Esophagus squamous epithelium (tissue), 5 donors: ENCODE data around the gene USP19. TPM values are rescaled to one million over a fixed set of nuclear protein-coding genes. Genes with fewer than 3 reads are reported as not detected.

Source experiments
- DNase-seq: peaks from one replicate; lab custom pipeline; 2025; lab: John Stamatoyannopoulos, UW
- H3K27ac ChIP-seq, 4 donors: fragments of 200-600 bp; sonication (generic); one replicate each; pipeline ENCODE4 v1.5.1; 2016 to 2019; ENCODE audit warnings: mild to moderate bottlenecking in 1 of 4
- H3K27me3 ChIP-seq, 4 donors: fragments of 200-600 bp; sonication (generic); 1 replicate in 3 of 4; 2 replicates in 1 of 4; pipeline versions ENCODE4 v1.5.1 to v1.6.0; 2017 to 2021; ENCODE audit warnings: antibody characterized with exemption in 1 of 4
- H3K36me3 ChIP-seq, 3 donors: fragments of 200-600 bp; sonication (generic); one replicate each; pipeline ENCODE4 v1.5.1; 2016 to 2019
- H3K4me1 ChIP-seq, 3 donors: fragments of 200-600 bp; sonication (generic); one replicate each; pipeline ENCODE4 v1.5.1; 2017 to 2019
- H3K4me3 ChIP-seq, 4 donors: fragments of 200-600 bp; sonication (generic); 1 replicate in 3 of 4; 2 replicates in 1 of 4; pipeline ENCODE4 v1.5.1; 2016 to 2019; ENCODE audit warnings: mild to moderate bottlenecking in 2 of 4, moderate library complexity in 1 of 4
- H3K9me3 ChIP-seq, 3 donors: fragments of 200-600 bp; sonication (generic); one replicate each; pipeline ENCODE4 v1.5.1; 2016 to 2019
- POLR2A ChIP-seq, 4 donors: fragments of 450-650 bp; IDR thresholded peaks; one replicate each; pipeline ENCODE4 v1.6.1; 2017; ENCODE audit warnings: antibody characterized with exemption in 4 of 4, mild to moderate bottlenecking in 4 of 4, moderate library complexity in 3 of 4
- WGBS, 2 donors: methylation state at CpG; one replicate each; pipeline ENCODE4 v1.1.5; 2018; 5-methylcytosine and 5-hydroxymethylcytosine counted together
- intact Hi-C: fragments of 100-400 bp; cut with DNase I; formaldehyde crosslinking; loops from one replicate; pipeline ENCODE4 v1.15.0; 2022
- total RNA-seq, 4 donors: library from RNA; depleted of rRNA; stranded (reverse); fragments of >200 nt; gene quantifications; one replicate each; pipeline ENCODE4 v1.1.0, GENCODE V29; 2016
- TF ChIP-seq, protein P1 (sequence below), 6 experiments: fragments of 450-650 bp in 4 of 6; fragments of 200-600 bp in 2 of 6; sonication (generic) in 2 of 6; IDR thresholded peaks; one replicate each; pipeline ENCODE4 v1.5.1; 2016 to 2019; ENCODE audit warnings: antibody characterized with exemption in 6 of 6, mild to moderate bottlenecking in 4 of 6, moderate library complexity in 4 of 6
- donor health status: DM: yes; HTN: yes; CAD: no.

The USP19 gene
- total RNA-seq, 4 donors from 2014 or later, result 37.8 to 52.3 (median 40.7) TPM

DNA sequence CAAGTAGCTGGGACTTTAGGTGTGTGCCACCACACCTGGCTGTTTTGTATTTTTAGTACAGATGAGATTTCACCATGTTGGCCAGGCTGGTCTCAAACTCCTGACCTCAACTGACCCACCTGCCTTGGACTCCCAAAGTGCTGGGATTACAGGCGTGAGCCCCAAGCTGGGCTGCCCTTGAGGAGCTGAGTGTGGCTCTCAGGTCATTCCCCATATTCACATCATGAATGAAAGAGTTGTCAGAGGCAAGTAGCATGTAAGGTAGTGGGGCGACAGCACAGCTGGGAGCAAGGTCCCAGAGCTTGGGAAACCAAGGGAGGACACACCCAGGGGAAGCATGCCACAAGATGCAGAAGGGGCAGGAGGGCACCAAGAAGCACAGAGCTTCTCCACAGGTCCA lies 40.6 kb upstream of the USP19 start:
- 90% methylated on average over 2 of the region's 2 CpGs; no CpG with 5 or more reads in 1 of the 2 donors for WGBS, 2 donors
- peaks cover 10 to 29% (median 11%) of the 10 kb centered on the region in 3 donors for H3K4me1 ChIP-seq
- H3K9me3 ChIP-seq, result no peaks in the 10 kb centered on the region
- H3K27ac ChIP-seq, result no peak overlapping the region
- H3K4me3 ChIP-seq, result no peak overlapping the region
- no peak for DNase-seq
- TF ChIP-seq, protein P1, sequence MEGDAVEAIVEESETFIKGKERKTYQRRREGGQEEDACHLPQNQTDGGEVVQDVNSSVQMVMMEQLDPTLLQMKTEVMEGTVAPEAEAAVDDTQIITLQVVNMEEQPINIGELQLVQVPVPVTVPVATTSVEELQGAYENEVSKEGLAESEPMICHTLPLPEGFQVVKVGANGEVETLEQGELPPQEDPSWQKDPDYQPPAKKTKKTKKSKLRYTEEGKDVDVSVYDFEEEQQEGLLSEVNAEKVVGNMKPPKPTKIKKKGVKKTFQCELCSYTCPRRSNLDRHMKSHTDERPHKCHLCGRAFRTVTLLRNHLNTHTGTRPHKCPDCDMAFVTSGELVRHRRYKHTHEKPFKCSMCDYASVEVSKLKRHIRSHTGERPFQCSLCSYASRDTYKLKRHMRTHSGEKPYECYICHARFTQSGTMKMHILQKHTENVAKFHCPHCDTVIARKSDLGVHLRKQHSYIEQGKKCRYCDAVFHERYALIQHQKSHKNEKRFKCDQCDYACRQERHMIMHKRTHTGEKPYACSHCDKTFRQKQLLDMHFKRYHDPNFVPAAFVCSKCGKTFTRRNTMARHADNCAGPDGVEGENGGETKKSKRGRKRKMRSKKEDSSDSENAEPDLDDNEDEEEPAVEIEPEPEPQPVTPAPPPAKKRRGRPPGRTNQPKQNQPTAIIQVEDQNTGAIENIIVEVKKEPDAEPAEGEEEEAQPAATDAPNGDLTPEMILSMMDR (IDR thresholded peaks at IDR 0.05), result no peak
- no peak for TF ChIP-seq POLR2A (IDR thresholded peaks at IDR 0.05)
- peaks cover 15 to 38% (median 17%) of the 10 kb centered on the region in 3 donors for H3K36me3 ChIP-seq
- H3K27me3 ChIP-seq, result no peaks in the 10 kb centered on the region
- intact Hi-C loops, result loop anchor here (10.0 kb wide), 1 partner anchor 284 kb away; no protein-coding TSS in a partner anchor

DNA sequence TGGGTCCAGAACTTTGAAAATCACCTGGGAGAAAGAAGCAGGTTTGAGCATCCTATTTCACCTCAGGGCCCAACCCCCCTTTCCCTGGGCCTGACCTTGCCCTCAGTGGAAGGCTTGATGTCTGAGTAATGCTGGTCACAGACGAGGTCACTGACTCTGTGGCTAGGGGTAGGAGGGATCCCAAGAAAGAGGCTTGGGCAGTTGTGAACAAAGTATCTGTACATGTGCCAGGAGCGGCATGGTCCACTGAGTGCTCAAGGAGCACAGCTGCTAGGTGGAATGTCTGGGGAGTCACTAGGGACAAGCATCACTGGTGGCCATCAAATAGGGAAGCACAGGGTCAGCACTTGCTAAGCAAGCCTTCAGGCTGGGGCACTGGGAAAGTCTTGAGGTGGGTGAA lies 38.2 kb upstream of the USP19 start:
- no peak overlapping the region for H3K27ac ChIP-seq
- no peaks in the 10 kb centered on the region for H3K9me3 ChIP-seq
- no peak for DNase-seq
- intact Hi-C loops, result no loop called here
- TF ChIP-seq POLR2A (IDR thresholded peaks at IDR 0.05), result no peak
- H3K27me3 ChIP-seq, result no peaks in the 10 kb centered on the region
- no peak overlapping the region for H3K4me3 ChIP-seq
- 46 to 88% methylated on average over 1 to 2 of the region's 2 CpGs for WGBS, 2 donors
- H3K36me3 ChIP-seq, result peaks cover 10 to 27% (median 14%) of the 10 kb centered on the region in 3 donors
- peaks cover 0 to 11% (median 0%) of the 10 kb centered on the region in 3 donors for H3K4me1 ChIP-seq

DNA sequence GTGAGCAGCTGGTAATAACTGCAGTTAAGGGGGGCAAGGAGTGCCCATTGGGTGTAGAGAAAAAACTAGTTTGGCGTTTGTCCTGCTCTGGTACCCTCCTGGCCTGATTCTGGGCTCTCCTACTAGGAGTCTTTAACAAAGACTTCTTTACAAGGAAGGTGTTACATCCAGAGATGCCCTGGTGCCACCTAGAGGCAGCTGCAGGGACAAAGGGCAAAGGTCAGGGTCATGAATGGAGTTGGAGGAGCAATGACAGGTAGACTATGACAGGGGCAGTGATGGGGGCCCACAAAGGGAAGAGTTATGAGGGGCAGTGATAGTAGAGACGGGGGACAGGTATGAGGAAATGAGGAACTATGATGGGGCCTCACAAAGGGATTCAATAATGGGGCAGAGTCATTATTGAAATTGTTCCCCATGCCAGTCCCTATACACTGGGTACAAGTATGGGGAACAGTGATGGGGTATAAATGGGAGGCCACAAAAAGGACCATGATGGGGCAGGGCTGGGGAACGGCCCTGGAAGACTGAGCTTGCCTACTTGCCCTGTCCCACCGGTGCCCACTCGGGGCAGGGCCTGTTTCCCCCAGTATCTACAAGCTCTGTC lies 37.6 kb upstream of the USP19 start:
- Histone ChIP-seq H3K4me3 (no peak overlapping the region), H3K9me3 (no peaks in the 10 kb centered on the region), H3K36me3 (peaks cover 4 to 21% (median 9%) of the 10 kb centered on the region in 3 donors), H3K27me3 (no peaks in the 10 kb centered on the region), H3K4me1 (peaks cover 0 to 10% (median 0%) of the 10 kb centered on the region in 3 donors), H3K27ac (peak overlapping the region in 1 of 4 donors; percentile 14)
- 59 to 66% methylated on average over 5 of the region's 5 CpGs for WGBS, 2 donors
- no peak for DNase-seq
- intact Hi-C loops, result no loop called here
- TF ChIP-seq POLR2A (IDR thresholded peaks at IDR 0.05), result no peak
- TF ChIP-seq, protein P1 (IDR thresholded peaks at IDR 0.05), result peak in 5 of 6 experiments; percentile 23 to 67 (median 50)

DNA sequence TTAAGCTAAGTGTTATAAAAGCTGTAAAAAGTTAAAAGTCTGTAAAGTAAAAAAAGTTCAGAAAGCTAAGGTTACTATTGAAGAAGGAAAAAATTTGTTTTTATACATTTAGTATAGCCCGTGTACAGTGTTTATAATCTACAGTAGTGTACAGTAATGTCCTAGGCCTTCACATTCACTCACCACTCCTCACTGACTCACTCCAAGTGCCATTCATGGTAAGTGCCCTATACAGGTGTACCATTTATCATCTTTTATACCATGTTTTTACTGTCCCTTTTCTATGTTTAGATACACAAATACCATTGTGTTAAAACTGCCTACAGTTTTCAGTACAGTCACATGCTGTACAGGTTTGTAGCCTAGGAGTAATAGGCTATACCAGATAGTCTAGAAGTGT lies 36.7 kb upstream of the USP19 start:
- no peak for TF ChIP-seq POLR2A (IDR thresholded peaks at IDR 0.05)
- no peak overlapping the region for H3K4me3 ChIP-seq
- WGBS, 2 donors, result 55 to 56% methylated on average over 1 of the region's 1 CpG
- H3K27ac ChIP-seq, result peak overlapping the region in 1 of 4 donors; percentile 14
- peaks cover 0 to 12% (median 0%) of the 10 kb centered on the region in 3 donors for H3K36me3 ChIP-seq
- no peaks in the 10 kb centered on the region for H3K9me3 ChIP-seq
- intact Hi-C loops, result no loop called here
- no peak for DNase-seq
- peaks cover 0 to 5% (median 0%) of the 10 kb centered on the region in 3 donors for H3K4me1 ChIP-seq
- H3K27me3 ChIP-seq, result no peaks in the 10 kb centered on the region

DNA sequence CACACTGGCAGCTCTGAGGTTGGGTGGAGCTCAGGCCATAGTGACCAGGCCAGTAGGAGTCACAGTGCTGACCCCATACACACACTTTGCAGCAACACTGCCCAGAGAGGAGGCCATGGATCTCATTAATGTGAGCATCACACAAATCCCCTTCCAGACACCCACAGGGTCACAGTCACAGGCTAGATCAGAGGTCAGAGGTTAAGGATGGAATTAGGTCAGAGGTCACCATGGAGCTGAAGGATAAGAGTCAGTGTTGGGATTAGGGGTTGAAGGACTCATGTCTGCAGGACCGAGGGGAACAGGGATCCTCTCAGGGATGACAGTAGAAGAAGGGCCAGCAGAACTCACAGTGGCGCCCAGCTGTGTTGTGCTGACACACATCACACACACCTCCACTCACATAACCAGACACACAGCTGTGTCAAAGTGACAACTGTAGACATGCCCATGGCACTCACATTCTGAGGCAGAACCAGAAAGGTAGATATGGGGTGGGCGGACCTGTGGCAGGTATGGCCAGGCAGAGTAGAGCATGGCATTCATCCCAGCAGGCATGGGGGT lies 32.8 kb upstream of the USP19 start:
- TF ChIP-seq POLR2A (IDR thresholded peaks at IDR 0.05), result no peak
- TF ChIP-seq, protein P1 (IDR thresholded peaks at IDR 0.05), result no peak
- Histone ChIP-seq H3K4me1 (peaks cover 0 to 20% (median 0%) of the 10 kb centered on the region in 3 donors), H3K27me3 (no peaks in the 10 kb centered on the region), H3K4me3 (no peak overlapping the region), H3K9me3 (no peaks in the 10 kb centered on the region), H3K27ac (no peak overlapping the region), H3K36me3 (no peaks in the 10 kb centered on the region)
- intact Hi-C loops, result no loop called here
- 73 to 76% methylated on average over 3 of the region's 3 CpGs for WGBS, 2 donors
- no peak for DNase-seq

DNA sequence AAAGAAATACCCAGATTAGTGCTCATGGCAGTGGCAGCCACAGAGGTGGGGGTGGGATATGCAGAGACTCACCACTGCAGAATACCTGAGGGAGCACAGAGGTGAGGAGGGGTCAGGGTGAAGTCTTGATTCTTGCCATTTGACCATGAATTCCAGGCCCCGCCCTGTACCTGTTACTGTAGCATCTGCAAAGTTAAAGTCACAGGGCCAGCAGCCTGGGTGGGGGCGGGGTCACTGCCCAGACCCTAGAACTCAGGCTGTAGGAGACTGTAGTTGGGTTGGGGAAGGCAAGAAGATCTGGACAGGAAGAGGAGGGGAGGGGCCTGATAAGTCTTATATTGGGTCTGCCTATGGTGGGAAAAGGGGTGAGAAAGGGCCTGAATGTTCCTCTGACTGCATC lies 31.0 kb upstream of the USP19 start:
- no peak overlapping the region for H3K27ac ChIP-seq
- no peak for DNase-seq
- intact Hi-C loops, result no loop called here
- no peaks in the 10 kb centered on the region for H3K9me3 ChIP-seq
- WGBS, 2 donors, result 89 to 100% methylated on average over 1 of the region's 2 CpGs
- H3K4me1 ChIP-seq, result peaks cover 0 to 15% (median 0%) of the 10 kb centered on the region in 3 donors
- TF ChIP-seq, protein P1 (IDR thresholded peaks at IDR 0.05), result no peak
- TF ChIP-seq POLR2A (IDR thresholded peaks at IDR 0.05), result no peak
- H3K36me3 ChIP-seq, result no peaks in the 10 kb centered on the region
- no peaks in the 10 kb centered on the region for H3K27me3 ChIP-seq
- H3K4me3 ChIP-seq, result no peak overlapping the region
